Measurements from ENCODE around the gene HIVEP2.

DNA sequence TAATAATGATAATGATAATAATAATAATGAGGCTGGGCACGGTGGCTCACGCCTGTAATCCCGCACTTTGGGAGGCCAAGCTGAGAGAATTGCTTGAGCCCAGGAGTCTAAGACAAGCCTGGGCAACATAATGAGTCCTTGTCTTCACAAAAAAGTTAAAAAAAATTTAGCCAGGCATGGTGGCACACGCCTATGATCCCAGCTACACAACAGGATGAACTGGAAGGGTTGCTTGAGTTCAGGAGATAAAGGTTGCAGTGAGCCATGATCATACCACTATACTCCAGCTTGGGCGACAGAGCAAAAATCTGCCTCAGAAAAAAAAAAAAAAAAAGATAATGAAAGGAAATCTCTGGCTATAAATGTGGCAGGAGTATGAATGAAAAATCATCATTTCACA lies 213.4 kb downstream of the HIVEP2 start:
- no peak for TF ChIP-seq YY1 (IDR thresholded peaks at IDR 0.05; ENCODE audit: insufficient read depth, insufficient read length)
- TF ChIP-seq ZNF274 (IDR thresholded peaks at IDR 0.05; ENCODE audit: low read depth, low read length) = no peak
- TF ChIP-seq SUZ12 (IDR thresholded peaks at IDR 0.05; ENCODE audit: extremely low read depth, insufficient read depth, insufficient read length) = no peak
